ENCODE results near the gene SURF1.
A peak's percentile ranks its signal among the peaks of the same experiment; 100 is the strongest.

DNA sequence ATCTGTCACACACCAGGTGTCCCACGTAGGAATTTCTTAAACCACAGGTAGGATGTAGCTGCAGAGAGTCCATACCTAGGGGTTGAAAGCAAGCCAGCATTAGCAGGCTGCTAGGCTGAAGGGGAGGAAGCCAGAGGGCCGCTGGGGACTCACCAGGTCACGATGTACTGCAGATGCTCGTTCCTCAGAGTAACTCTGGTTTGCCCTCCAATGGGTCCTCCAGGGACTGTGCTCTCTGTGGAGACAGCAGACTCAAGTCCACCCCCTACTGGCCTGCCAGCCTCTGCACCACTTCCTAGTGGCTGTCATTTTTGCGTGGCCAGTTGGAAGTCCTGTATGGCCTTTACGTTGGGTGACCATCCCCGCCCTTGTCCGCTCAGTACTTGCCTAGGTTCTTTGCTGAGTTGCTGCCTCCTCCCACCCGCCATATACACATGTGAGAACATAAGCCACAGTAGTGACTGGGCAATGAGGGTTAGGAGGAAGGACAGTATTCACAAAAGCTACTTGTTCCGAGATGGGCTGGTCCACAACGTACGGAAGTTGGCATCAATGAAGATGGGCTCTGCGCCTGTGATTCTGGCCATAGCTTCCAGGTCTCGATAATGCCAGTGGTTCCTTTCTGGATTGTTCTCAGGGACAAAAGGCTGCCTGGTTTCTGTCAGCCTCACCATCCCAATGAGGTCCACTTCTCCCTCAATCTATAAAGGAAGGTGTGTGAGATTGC is 4.2 kb downstream of the SURF1 start:
- TF ChIP-seq POLR2A (IDR thresholded peaks at IDR 0.05; ENCODE audit: low read depth, low read length): peak; percentile 83
- no peak for TF ChIP-seq SPI1 (IDR thresholded peaks at IDR 0.05; ENCODE audit: low read depth, low read length)
- TF ChIP-seq TAF1 (IDR thresholded peaks at IDR 0.05; ENCODE audit: low read depth, low read length): no peak

Measured in GM12891 (cell line).